Islet of Langerhans (tissue), 1 donor: ENCODE results near the gene RAD51B.

Source experiments
- FAIRE-seq: peaks from one replicate; lab custom pipeline; 2011; peaks lifted over from hg19 to GRCh38; lab: Jason Lieb, UNC

Gene RAD51B

DNA sequence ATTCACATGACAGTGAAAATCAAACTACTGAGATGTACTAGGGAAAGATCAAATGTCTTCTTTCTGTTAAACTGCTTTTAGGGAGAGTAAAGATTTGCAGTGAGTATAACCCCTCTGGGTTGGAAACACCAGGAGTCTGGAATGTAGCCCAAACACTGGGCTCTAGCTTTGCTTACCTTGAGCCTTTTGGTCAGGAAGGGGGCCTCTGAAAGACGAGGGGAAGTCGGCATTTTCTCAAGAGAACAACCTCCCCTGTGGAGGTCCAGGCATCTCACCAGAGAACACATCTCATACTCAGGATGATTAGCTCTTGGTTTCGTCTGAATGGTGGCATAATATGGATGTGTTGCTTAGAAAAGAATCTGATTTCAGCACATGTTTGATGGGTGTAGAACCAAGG lies 804.2 kb downstream of the RAD51B start:
- no peak for FAIRE-seq

DNA sequence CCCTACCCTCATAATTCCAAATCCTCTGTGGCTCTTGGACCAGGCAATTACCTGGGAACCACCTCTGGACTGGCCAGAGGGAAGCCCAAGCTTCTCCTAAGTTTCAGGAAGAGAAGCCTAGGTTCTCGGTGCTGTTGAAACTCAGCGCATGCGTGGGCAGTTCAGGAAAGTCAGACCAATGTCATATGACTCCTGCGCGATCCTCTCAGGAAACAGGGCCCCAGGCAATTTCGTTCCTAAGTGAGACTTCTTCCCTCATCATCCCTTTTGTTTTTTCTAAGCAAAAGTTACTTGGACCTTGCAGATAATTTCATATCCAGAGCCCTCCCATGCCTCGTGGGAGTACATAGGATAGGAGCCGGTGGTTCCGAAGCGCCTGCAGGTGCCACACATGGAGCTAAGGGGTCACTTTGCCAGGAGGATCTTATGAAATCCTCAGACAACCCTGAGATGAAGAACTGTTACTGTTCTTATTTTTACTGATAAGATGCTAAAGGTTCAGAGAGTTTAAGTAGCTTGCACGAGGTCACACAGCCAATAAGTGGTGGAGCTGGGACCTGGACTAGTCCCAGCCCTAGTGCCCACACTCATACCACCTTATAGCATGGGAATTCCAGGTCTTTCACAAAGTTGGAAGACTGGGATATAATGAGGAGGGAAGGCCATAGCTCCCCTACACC lies 805.1 kb downstream of the RAD51B start:
- FAIRE-seq = no peak

DNA sequence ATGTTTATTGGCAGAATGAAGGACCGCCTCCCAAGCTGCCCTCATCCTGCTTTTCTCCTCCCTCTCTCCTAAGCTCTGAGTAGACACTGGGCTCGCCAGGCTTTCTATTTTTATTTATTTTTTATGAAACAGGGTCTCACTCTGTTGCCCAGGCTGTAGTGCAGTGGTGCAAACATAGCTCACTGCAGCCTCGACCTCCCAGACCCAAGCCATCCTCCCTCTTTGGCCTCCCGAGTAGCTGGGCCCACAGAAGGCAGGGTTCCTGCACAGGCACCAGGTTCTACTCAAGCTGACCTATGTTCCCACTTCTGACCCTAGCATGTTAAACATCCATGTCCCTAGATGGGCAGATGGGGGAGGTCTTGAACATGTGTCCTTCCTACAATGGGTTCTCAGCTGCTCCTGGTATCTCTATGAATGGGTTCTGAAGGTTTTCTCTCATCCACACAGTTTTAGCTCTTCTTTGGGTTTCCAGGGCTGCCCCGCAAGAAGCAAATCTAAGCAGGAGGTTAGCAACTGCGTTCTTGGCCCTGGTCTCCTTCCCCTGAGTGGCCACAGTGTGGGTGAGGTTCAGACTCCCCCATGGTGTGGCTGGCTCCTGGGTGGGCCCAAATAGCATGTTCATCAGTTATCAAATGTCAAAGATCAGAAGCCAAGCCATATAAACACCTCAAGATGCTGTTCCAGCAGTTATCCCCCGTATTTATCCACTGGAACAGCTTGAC lies 805.9 kb downstream of the RAD51B start:
- no peak for FAIRE-seq

DNA sequence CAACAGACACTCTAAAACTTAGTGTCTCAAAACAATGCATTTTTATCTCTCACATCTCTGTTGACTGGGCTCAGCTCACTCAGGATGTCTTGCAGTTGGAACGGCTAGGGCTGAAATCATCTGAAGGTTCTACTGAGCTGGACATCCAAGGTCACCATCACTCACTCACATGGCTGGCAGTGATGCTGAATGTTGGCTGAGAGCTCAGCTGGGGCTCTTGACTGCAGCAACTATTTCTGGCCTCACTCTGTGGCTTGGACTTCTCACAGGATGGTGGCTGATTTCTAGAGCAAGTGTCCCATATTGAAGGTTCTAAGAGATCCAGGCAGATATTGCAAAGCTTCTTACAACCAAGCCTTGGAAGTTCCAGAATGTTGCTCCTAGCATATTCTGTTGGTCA lies 806.8 kb downstream of the RAD51B start:
- no peak for FAIRE-seq

GRCh38 chr14:68627050-68627867 lies 807.7 kb downstream of the RAD51B start:
- no peak for FAIRE-seq

DNA sequence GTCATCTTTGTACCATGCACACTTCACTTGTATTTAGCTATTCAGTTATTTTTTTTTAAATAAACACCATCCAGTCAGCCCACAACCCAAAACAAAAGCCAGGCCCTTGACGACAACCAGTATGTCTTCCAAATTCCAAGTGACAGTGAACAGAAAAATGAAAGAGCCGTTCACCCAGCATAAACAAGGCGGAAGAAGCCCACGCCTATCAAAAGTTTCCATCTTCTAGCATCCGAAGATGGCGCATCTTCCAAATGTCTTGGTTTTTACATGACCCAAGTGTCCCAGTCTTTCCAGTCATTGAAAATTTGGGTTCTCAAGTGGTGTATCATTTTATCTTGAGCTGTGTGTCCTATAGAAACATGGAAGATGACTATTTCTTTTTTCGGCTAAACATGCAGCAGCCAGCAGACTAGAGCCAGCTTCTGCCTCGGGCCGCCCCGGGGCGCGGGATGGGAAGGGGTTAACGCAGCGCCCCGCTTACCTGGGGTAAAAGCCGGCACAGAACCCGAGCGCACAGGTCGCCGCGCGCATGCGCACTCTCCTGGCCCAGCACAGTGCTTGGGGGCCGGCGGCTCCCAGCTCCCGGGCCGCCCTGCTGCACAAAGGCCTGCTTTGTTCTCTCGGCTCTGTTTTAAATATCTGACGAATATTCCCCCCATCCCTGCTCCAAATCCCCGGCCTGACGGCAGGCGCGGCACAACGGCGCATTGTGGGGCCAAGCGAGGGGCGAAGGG lies 808.5 kb downstream of the RAD51B start:
- FAIRE-seq = no peak

- no peak for FAIRE-seq
Measured at GRCh38 chr14:68628605-68629310, 809.2 kb downstream of the RAD51B start.

DNA sequence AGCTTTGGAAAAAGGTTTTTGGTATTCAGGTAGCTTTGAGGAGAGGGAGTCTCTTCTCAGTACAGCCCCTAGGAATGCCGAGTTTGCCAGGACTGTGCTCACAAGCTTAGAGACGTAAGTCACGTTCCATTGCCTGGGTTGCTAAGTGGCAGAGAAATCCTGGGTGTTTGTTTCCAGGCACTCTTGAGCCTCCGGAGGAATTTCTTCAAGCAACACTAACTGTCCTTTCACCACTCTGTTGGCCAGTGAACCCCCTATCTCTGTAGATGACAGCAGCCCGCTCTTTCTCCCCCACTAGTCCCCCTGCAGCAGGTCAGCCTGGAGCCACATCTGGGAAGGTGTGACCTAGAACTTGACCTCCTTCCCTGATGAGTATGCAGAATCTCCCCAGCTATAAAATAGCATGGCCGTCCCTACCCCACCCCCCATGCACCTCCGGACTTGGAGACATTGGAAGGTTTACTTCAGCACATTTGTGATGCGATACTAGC lies 810.5 kb downstream of the RAD51B start:
- FAIRE-seq = no peak

DNA sequence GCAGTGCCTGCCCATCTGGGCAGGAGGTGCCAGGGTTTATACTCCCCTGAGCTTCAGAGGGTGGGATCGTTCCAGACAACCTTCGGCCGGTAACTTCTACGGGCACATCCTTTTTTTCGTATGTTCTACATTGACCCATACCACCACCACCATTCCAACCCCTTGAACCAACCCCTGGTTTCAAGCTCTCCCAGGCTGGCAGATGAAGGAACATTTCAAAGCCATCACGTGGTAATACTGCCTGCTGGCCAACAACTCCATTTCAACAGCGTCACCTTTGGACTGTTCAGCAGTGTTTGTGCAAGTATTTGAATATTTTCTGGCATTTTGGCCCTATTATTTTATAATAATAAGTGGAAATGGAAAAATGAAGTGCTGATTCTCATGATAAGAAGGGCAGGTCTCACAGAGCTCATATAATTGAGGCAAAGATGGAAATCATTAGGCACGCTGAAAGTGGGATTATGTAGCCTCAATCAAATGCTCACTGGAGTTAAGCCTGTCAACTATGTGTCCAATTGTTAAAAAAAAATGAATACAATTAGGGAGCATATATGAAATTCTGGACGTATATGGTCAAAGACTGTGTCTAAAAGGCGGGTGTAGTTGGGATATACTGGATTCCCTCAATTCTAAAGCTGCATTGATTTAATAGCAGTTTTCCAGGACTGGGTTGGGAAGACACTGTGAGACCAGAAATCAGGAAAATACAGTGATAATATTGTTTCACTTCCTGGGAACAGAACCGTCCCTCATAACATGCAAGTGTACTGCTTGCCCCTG lies 811.2 kb downstream of the RAD51B start:
- no peak for FAIRE-seq

DNA sequence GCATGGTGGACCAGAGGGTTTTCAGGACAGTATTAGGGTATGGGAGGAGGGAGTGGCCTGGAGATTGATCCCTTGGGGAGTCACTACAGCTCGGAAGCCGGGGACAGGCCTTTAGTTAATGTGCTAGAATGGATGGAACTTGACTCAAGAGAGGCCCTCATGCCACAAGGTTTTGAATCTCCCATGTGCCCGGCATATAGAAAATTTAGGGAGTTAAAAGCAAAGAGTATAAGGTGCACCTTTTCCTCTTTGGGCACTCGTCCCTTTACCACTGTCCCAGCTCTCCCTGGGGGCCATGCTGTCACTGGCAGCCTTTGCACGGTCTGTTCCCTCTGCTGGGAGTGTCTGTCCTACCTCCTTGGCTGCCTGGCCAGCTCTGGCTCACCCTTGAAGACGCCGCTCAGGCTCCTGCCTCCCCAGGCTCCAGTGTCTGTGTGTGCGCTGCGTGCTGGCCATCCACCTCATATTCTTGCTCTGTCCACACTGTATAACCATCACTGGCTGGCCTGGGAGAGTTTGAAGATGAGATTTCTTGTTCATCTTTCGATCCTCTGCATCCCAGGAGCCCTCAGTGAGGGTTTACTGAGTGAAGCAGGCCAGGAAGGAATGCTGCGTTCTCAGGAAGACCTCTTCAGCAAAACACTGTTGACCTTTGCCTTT lies 811.9 kb downstream of the RAD51B start:
- no peak for FAIRE-seq

GRCh38 chr14:68632054-68632895 lies 812.7 kb downstream of the RAD51B start:
- no peak for FAIRE-seq

DNA sequence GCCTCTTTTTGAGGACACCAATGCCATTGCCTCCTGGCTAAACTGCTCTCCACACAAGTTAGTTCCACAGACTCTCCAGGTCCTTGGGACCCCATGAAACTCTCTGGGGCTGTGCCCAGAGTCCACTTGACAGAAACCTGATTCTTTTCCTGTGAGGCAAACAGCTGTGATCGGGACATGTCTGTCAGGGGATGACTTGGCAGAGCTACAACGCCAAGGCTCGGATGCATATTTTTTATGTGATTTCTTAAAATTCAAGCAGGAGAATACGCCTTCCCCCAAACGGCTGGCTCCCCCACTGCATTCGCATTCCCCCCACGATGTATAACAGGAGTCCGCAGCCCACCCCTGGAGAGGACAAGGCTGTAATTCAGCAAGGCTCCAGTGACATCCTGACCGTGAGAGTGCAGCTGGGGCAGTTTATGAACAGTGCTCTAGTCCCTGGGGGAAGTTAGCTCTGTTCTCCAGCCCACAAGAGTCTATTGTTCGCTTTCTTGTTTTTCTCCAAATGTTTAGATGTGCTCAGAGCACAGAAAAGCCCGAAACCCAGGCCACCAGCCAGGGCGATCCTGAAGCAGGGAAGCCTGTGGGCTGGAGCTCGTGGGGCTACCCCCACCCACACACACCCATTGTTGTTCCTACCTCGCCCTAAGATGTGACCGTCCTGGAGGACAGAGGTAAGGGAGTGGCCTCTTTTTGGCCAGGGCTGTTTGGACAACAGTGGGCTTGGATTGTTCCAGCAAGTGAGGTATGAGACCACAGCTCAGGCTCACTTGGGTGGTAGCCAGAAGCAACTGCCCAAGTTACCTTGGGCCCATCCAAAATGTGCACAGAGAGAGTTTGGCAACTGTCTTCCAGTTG lies 813.8 kb downstream of the RAD51B start:
- no peak for FAIRE-seq

DNA sequence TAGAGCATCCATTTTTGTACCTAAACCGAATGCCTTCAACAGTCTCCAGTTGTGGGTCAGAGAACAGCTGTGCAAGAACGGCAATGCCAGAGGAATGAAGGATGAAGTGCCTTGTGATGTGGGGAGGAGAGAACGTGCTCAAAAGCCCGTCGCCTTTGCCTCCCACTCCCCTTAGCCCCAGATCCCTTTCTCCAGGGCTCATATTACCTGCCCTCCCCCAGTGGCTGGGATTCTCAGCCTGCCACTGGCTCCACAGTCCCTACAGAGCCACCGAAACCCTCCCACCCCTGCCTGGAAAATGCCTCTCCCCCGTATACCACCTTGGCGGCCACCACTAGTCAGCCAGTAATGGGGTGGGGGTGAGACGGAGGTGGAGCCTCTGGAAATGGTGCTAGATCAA lies 814.8 kb downstream of the RAD51B start:
- no peak for FAIRE-seq

DNA sequence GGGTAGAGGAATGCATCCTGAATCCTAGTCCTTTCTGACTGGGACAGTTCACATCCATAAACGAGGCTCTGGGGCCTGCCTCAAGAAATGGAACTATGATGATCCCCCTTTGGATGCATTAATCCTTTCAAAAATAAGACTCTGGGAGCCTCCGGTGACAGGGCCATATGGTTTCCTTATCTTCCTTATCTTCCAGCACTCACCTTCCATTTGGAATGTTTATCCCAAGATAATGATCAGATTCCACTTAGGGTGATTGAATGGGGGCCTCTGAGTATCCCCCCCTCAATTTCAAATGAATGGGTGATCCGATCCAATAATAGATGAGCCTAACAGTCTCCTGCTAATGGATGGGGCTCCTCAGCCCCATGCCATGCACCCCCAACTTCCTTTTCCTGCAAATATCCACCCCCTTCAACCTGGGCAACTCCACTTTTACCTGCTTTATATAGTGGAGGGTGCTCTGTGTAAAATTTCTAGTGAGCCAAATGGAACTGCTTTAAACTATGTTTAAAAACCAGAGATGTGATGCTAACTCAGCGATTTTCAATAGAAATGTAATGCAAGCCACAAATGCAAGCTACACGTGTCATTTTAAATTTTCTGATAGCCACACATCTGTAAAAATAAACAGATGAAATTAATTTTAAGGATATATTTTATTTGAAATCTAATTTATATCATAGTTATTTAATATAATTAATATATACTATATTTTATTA lies 815.5 kb downstream of the RAD51B start:
- no peak for FAIRE-seq

DNA sequence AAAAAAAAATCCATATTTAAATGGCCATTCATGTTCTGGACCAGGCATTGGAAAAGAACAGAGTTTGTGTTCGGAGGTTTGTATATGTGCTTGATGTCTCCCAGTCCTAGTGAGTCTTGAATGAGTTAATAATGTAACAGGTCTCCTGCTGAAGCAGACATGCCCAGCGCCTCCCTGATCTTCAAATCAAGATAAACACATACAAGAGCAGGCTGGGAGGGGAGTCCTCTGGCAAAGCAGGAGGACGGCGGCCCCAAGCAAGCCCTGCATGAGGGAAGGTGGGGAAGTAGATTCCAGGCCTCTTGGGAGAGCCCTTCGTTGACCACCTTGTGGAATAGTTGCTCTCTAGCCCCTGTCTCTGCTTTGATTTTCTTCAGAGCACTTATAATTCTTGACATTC lies 817.0 kb downstream of the RAD51B start:
- FAIRE-seq = no peak

DNA sequence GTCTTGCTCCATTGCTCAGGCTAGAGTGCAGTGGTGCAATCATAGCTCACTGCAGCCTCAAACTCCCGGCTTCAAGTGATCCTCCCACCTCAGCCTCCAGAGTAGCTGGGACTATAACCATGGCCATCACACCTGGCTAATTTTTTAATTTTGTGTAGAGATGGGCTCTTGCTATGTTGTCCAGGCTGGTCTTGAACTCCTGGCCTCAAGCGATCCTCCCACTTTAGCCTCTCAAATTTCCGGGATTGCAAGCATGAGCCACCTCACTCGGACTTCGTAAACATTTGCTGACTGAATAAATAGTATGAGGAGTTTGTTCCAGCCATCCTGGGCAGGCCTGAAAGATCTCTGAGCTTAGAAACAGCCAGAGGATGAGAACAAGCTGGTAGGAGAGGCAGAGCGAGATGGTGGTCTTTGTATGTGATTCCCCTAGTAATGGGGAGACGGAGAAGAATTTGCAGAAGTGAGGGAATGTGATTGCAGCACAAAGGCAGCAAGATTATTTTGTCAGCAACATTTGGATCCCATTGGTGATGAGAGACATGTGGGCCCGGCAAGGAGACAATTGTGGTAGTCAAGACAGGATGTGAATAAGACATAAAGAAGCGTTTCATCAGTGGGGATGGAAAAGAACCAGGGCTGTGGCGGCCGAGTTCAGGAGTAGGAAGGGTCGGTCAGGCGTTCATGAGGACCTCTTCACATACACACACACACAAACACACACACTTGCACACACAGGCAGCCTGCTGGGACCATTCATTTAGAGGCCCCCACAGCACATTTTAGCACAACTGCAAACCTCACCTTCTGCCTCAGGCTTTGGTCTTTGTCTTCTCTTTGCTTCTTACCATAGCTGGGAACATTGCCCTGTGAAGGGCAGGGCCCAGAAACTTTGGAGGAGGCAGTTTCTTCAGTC lies 817.8 kb downstream of the RAD51B start:
- no peak for FAIRE-seq
